Panc1 (cell line): ENCODE results near the gene KATNAL2. TPM values are rescaled to one million over a fixed set of nuclear protein-coding genes. Genes with fewer than 3 reads are reported as not detected.
A peak's percentile ranks its signal among the peaks of the same experiment; 100 is the strongest.

Experiments used
- ATAC-seq: fragments of 200-7000 bp; cut with Tn5 transposase; 2 replicates; pipeline ENCODE4 v1.9.1; 2020; ENCODE audit warnings: mild to moderate bottlenecking, moderate library complexity
- BruUV-seq: library from RNA; stranded (reverse); fragments of 400-500 nt; replicated peaks from 2 replicates; lab custom pipeline; 2021; lab: Mats Ljungman, UMichigan
- CTCF ChIA-PET: fragments of 300-600 bp; sonication (Branson Sonifier 250); formaldehyde crosslinking; loops from one replicate; lab custom pipeline; 2022; ENCODE audit warnings: antibody characterized with exemption; lab: Charles Lee
- POLR2A ChIA-PET: fragments of 300-600 bp; sonication (Branson Sonifier 250); formaldehyde crosslinking; loops from one replicate; lab custom pipeline; 2022; ENCODE audit warnings: antibody characterized with exemption; lab: Charles Lee
- DNase-seq: peaks from one replicate; pipeline ENCODE4 v3.0.0-alpha.2; 2010; ENCODE audit warnings: low read depth, low spot score
- H3K27ac ChIP-seq: 2 replicates; pipeline ENCODE4 v1.5.1; 2011; ENCODE audit warnings: mild to moderate bottlenecking, low read length, inconsistent platforms
- H3K27me3 ChIP-seq: fragments of 200-500 bp; sonication (Bioruptor generic); 2 replicates; pipeline ENCODE4 v1.6.0; 2014; ENCODE audit warnings: low read length, inconsistent platforms; ENCODE audit not compliant: control insufficient read depth, insufficient read depth
- H3K36me3 ChIP-seq: fragments of 200-500 bp; sonication (Bioruptor generic); 2 replicates; pipeline ENCODE4 v1.5.1; 2014; ENCODE audit warnings: inconsistent platforms, mild to moderate bottlenecking, low read length, moderate library complexity; ENCODE audit not compliant: control insufficient read depth, insufficient read depth
- H3K4me1 ChIP-seq: 2 replicates; pipeline ENCODE4 v1.5.1; 2011; ENCODE audit warnings: inconsistent platforms, mild to moderate bottlenecking, low read length, moderate library complexity; ENCODE audit not compliant: control insufficient read depth, insufficient read depth
- H3K4me3 ChIP-seq, 2 experiments: 2 replicates each; pipeline ENCODE4 v1.5.1; 2011 to 2012; ENCODE audit warnings: low read depth in 2 of 2, low read length in 2 of 2, mild to moderate bottlenecking in 2 of 2, inconsistent platforms in 1 of 2, moderate library complexity in 1 of 2
- H3K9me3 ChIP-seq: fragments of 200-500 bp; sonication (Bioruptor generic); 2 replicates; pipeline ENCODE4 v1.5.1; 2014; ENCODE audit warnings: low read depth, mild to moderate bottlenecking, inconsistent platforms, low read length, moderate library complexity; ENCODE audit not compliant: control insufficient read depth, insufficient read depth
- CTCF ChIP-seq: fragments of 450-650 bp; IDR thresholded peaks from 2 replicates; pipeline ENCODE4 v1.5.1; 2017; ENCODE audit warnings: mild to moderate bottlenecking
- POLR2AphosphoS5 ChIP-seq: IDR thresholded peaks from 2 replicates; pipeline ENCODE4 v1.6.1; 2012; ENCODE audit warnings: mild to moderate bottlenecking, low read depth, low read length, moderate library complexity
- SIN3A ChIP-seq: IDR thresholded peaks from 2 replicates; pipeline ENCODE4 v1.6.1; 2012; ENCODE audit warnings: low read depth, mild to moderate bottlenecking, low read length, moderate library complexity, borderline replicate concordance; ENCODE audit not compliant: insufficient read depth
- TCF7L2 ChIP-seq: IDR thresholded peaks from 2 replicates; pipeline ENCODE4 v1.6.1; 2011; ENCODE audit warnings: mild to moderate bottlenecking, low read depth, low read length, inconsistent platforms
- in situ Hi-C: cut with HindIII; loops from 2 replicates; pipeline ENCODE4 v1.10.0; 2016; ENCODE audit warnings: low sequenced_read_pairs, low pct_unique_long_range_greater_than_20kb
- intact Hi-C: fragments of 100-400 bp; cut with micrococcal nuclease; formaldehyde crosslinking; loops from one replicate; pipeline ENCODE4 v1.10.0; 2022; ENCODE audit not compliant: unreplicated experiment
- total RNA-seq: library from RNA; stranded (reverse); gene quantifications from one replicate; pipeline ENCODE4 v1.2.1, GENCODE V29; 2021; ENCODE audit not compliant: unreplicated experiment
- TF ChIP-seq, protein P1 (sequence below), 2 experiments: IDR thresholded peaks; 2 replicates each; pipeline ENCODE4 v1.6.1; 2011 to 2012; ENCODE audit warnings: low read depth in 2 of 2, control low read depth in 1 of 2, low read length in 1 of 2, mild to moderate bottlenecking in 1 of 2, moderate library complexity in 1 of 2; ENCODE audit not compliant: insufficient read depth in 1 of 2

The KATNAL2 gene
- total RNA-seq, 1 experiment from 2014 or later: 2.6 TPM

- no TSS peak for BruUV-seq
Measured at GRCh38 chr18:46939998-46940571, 22.7 kb downstream of the KATNAL2 start.

GRCh38 chr18:46942646-46943045 is 25.2 kb downstream of the KATNAL2 start:
- DNase-seq (no peak), ATAC-seq (no peak)
- Histone ChIP-seq H3K4me1 (no peaks in the 10 kb centered on the region), H3K27me3 (no peaks in the 10 kb centered on the region), H3K36me3 (no peaks in the 10 kb centered on the region), H3K27ac (no peak overlapping the region), H3K9me3 (no peaks in the 10 kb centered on the region), H3K4me3 (no peak overlapping the region)
- intact Hi-C loops (no loop called here), in situ Hi-C loops (no loop called here)
- ChIA-PET POLR2A (no interaction called here), CTCF (no interaction called here)
- BruUV-seq: no TSS peak
- no peak for TF ChIP-seq SIN3A

More at GRCh38 chr18:46939998-46940571, 22.7 kb downstream of the KATNAL2 start:
- no peak overlapping the region for H3K27ac ChIP-seq
- DNase-seq (no peak), ATAC-seq (no peak)
- intact Hi-C loops (no loop called here), in situ Hi-C loops (no loop called here)
- H3K9me3 ChIP-seq: no peaks in the 10 kb centered on the region
- ChIA-PET CTCF (no interaction called here), POLR2A (no interaction called here)
- no peaks in the 10 kb centered on the region for H3K4me1 ChIP-seq
- TF ChIP-seq SIN3A: no peak
- TF ChIP-seq CTCF: no peak
- TF ChIP-seq, protein P1, sequence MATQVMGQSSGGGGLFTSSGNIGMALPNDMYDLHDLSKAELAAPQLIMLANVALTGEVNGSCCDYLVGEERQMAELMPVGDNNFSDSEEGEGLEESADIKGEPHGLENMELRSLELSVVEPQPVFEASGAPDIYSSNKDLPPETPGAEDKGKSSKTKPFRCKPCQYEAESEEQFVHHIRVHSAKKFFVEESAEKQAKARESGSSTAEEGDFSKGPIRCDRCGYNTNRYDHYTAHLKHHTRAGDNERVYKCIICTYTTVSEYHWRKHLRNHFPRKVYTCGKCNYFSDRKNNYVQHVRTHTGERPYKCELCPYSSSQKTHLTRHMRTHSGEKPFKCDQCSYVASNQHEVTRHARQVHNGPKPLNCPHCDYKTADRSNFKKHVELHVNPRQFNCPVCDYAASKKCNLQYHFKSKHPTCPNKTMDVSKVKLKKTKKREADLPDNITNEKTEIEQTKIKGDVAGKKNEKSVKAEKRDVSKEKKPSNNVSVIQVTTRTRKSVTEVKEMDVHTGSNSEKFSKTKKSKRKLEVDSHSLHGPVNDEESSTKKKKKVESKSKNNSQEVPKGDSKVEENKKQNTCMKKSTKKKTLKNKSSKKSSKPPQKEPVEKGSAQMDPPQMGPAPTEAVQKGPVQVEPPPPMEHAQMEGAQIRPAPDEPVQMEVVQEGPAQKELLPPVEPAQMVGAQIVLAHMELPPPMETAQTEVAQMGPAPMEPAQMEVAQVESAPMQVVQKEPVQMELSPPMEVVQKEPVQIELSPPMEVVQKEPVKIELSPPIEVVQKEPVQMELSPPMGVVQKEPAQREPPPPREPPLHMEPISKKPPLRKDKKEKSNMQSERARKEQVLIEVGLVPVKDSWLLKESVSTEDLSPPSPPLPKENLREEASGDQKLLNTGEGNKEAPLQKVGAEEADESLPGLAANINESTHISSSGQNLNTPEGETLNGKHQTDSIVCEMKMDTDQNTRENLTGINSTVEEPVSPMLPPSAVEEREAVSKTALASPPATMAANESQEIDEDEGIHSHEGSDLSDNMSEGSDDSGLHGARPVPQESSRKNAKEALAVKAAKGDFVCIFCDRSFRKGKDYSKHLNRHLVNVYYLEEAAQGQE (IDR thresholded peaks at IDR 0.05; ENCODE audit: insufficient read depth in 1 of 2, low read depth in 2 of 2, low read length in 1 of 2): no peak
- TF ChIP-seq POLR2AphosphoS5: no peak
- TF ChIP-seq TCF7L2: no peak
- H3K4me3 ChIP-seq: no peak overlapping the region
- H3K27me3 ChIP-seq: no peaks in the 10 kb centered on the region
- H3K36me3 ChIP-seq: no peaks in the 10 kb centered on the region

GRCh38 chr18:46946656-46947282 is 29.4 kb downstream of the KATNAL2 start:
- H3K9me3 ChIP-seq: no peaks in the 10 kb centered on the region
- ATAC-seq (no peak), DNase-seq (no peak)
- in situ Hi-C loops (no loop called here), intact Hi-C loops (no loop called here)
- CTCF ChIA-PET: interaction anchor here (0.7 kb wide), 1 partner anchor 723 kb away, joined by 5 read pairs; no protein-coding TSS in a partner anchor
- H3K4me3 ChIP-seq: peak overlapping the region in 1 of 2 experiments; percentile 41; a peak in 1 of 4 replicates
- TF ChIP-seq POLR2AphosphoS5 (no peak), CTCF (no peak), SIN3A (no peak), TCF7L2 (no peak)
- TF ChIP-seq, protein P1 (IDR thresholded peaks at IDR 0.05; ENCODE audit: insufficient read depth in 1 of 2, low read depth in 2 of 2, low read length in 1 of 2): no peak
- H3K27me3 ChIP-seq: no peaks in the 10 kb centered on the region
- H3K4me1 ChIP-seq: no peaks in the 10 kb centered on the region
- POLR2A ChIA-PET: interaction anchor here (0.7 kb wide), 1 partner anchor 53 kb away, joined by 12 read pairs; no protein-coding TSS in a partner anchor
- H3K36me3 ChIP-seq: no peaks in the 10 kb centered on the region
- H3K27ac ChIP-seq: no peak overlapping the region
- no TSS peak for BruUV-seq
